DMS53 treated with DMSO at 0.1 percent for 48 hours (cell line): ENCODE data around the gene SH3D19.
"Not testable (repeated sequence)": the region's sequence is repeated elsewhere in the genome, so short reads cannot be mapped to it uniquely, and the experiment has no call there.

Source experiments
- DNase-seq: peaks from one replicate; lab custom pipeline; 2025; ENCODE audit not compliant: unreplicated experiment; lab: John Stamatoyannopoulos, UW

The SH3D19 gene

DNA sequence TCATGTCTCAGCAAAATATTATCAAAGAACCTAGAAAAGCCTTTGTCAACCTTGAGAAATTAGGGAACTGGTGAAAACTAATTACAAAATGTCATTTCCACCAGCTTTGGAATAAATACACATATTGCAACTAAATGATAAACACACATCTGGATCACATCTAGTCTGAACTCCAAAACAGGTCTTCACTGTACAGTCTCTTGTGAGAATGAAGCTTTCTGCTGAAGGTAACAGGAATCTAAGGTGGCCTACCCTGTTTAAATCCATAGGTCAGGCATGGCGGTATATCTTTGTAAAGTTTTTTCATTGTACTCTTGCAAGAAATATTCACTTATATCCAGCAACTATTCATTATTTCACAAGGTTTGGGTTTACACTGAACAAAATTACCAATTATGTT, 1.7 kb downstream of the SH3D19 start:
- DNase-seq = no peak

GRCh38 chr4:151322570-151322969, 2.8 kb downstream of the SH3D19 start:
- DNase-seq = no peak

DNA sequence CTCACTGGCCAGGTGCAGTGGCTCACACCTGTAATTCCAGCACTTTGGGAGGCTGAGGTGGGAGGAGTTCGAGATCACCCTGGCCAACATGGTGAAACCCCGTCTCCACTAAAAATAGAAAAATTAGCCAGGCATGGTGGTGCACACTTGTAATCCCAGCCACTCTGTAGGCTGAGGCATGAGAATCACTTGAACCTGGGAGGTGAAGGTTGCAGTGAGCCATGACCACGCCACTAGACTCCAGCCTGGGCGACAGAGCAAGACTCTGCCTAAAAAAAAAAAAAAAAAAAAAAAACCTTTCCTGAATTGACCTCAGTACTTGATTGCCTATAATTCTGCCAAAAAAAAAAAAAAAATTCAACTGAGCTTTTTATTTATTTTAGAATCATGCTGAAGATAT, 3.2 kb downstream of the SH3D19 start:
- DNase-seq = not testable (repeated sequence)

GRCh38 chr4:151321586-151321985, 3.8 kb downstream of the SH3D19 start:
- DNase-seq = no peak

GRCh38 chr4:151319490-151319889, 5.9 kb downstream of the SH3D19 start:
- no peak for DNase-seq

- no peak for DNase-seq
Observed at GRCh38 chr4:151318307-151319006, 6.9 kb downstream of the SH3D19 start.

DNA sequence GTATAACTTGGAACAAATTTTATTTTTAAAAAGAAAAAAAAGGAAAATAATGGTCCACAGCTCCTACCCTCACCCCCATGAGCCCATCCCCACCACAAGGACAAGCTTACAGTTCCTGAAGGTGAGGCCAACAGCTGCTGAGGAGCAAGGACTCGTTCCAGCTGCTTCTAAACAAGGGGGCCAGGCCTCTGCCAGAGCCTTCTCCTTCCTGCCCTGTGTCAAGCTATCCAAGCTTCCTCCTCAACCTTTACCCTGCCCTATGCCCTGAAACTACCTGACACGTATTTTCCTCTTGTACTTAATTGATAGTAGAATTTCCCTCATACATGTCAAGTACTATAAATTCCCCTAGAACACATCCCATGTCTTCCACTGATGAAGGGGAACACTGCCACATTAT, 8.8 kb downstream of the SH3D19 start:
- DNase-seq = no peak

- DNase-seq = no peak
Observed at GRCh38 chr4:151315212-151315886, 10.1 kb downstream of the SH3D19 start.

GRCh38 chr4:151314479-151314878, 10.9 kb downstream of the SH3D19 start:
- no peak for DNase-seq

DNA sequence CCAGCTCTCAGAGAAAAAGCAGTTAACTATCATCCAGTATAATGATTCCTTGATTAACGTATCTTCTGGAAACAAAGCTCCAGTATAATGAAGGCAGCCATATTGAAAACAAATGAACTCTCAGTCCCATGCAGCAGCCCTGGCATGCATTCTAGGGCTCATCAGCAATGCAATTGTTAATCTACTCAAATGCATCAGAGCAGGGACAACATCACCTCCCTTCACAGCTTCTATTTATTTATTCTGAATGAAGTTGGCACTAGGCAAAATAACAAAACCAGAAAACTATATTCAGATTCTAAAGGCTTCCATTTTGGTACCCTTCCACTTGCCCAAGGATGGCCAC, 11.4 kb downstream of the SH3D19 start:
- DNase-seq = no peak

DNA sequence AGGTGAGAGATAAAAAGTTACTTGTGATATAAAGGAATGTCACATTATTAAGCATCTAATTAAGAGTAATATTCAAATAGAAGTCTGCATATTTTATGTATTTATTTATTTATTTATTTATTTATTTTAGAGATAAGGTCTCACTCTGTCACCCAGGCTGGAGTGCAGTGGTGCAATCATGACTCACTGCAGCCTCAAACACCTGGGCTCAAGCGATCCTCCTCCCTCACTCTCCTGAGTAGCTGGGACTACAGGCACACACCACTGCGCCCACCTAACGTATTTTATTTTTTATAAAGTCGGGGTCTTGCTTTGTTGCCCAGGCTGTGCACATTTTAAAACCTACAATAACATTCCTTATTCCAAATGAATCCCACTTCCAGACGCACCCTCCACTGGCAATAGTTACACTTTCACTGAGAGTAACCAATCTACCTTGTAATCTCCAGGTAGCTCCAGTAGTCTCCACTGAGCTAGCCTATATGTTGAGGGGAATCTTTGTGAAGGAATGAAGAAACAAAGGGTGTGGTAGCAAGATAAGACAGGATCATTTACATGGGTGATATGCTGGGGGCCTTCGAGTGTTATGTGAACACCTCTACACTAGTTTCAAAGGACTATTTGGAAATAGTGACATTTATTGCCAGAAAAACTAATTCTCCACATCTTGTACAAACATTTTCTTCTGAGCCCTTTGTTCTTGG, 11.9 kb downstream of the SH3D19 start:
- DNase-seq = no peak

- DNase-seq = no peak
Observed at GRCh38 chr4:151310124-151310728, 15.2 kb downstream of the SH3D19 start.

GRCh38 chr4:151304755-151305154, 20.6 kb downstream of the SH3D19 start:
- no peak for DNase-seq

- DNase-seq = no peak
Observed at GRCh38 chr4:151304226-151304625, 21.2 kb downstream of the SH3D19 start.

DNA sequence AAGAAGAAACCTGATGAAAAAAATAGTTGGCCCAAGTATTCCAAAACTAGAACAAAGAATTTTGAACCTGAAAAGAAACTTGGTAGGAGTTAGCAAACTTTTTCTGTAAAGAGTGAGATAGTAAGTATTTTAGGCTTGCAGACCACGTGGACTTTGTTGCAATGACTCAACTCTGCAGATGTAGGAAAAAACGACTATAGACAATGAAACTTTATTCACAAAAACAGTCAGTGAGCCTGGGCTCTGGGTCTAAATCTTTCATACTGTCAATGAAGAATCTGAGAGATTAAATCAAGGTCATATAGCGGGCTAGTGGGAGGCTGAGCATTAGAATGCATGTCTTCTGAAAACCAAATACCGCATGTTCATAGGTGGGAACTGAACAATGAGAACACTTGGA, 23.0 kb downstream of the SH3D19 start:
- no peak for DNase-seq

DNA sequence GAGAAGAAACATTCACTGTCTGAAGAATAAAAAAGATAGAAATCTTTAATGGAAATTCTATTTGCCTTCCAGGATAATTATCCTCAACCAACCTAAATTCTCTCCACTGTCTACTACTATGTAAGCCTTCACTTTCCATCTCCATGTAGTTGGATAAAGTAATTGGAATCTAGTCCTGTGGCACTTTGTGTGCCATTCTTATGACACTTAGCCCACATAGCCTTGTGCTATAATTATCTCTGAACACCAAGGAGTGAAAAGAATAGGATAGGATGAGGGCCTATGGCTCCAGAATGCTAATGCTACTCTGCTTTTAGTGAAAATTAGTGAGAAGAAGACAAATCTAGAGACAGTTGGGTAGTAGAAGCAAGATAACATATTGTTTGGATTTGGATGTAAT, 28.2 kb downstream of the SH3D19 start:
- no peak for DNase-seq

- no peak for DNase-seq
Observed at GRCh38 chr4:151296227-151296626, 29.2 kb downstream of the SH3D19 start.

- no peak for DNase-seq
Observed at GRCh38 chr4:151294833-151295496, 30.4 kb downstream of the SH3D19 start.

- DNase-seq = no peak
Observed at GRCh38 chr4:151292038-151292437, 33.4 kb downstream of the SH3D19 start.

DNA sequence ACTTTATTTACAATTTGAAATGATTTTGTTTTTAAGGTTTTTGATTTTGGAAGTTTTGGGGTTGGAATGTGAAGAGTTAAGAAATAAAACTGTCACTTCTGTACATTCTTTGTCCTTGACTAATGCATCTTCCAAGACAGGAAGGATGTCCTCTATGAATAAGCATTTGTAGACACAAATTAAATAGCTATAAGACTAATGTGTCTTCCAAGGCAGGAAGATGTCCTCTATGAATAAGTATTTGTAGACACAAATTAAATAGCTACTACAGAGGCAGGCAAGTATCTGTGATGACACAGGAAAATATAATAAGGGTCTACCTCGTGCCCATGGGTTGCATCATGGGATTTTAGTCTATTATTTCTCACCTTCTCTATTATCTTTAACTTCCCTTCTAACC, 33.9 kb downstream of the SH3D19 start:
- DNase-seq = no peak

GRCh38 chr4:151287409-151287808, 38.0 kb downstream of the SH3D19 start:
- DNase-seq = no peak
